HG02763 (cell line): ENCODE results near the gene GARIN3.
"Not testable (repeated sequence)": the region's sequence is repeated elsewhere in the genome, so short reads cannot be mapped to it uniquely, and the experiment has no call there.

Source experiments
- ATAC-seq: cut with Tn5 transposase; IDR thresholded peaks from one replicate; pipeline ENCODE4 v1.9.1; 2021; ENCODE audit warnings: mild to moderate bottlenecking, moderate library complexity; ENCODE audit not compliant: unreplicated experiment

The GARIN3 gene

GRCh38 chr5:157186309-157187045 is 20.4 kb upstream of the GARIN3 start:
- ATAC-seq = no peak

- not testable (repeated sequence) for ATAC-seq
Observed at GRCh38 chr5:157185122-157185521, 19.1 kb upstream of the GARIN3 start.

- ATAC-seq = no peak
Observed at GRCh38 chr5:157184117-157184670, 18.1 kb upstream of the GARIN3 start.

- no peak for ATAC-seq
Observed at GRCh38 chr5:157182143-157182757, 16.2 kb upstream of the GARIN3 start.

- ATAC-seq = no peak
Observed at GRCh38 chr5:157180374-157181264, 14.6 kb upstream of the GARIN3 start, which contains the start of gene ITK. TSS of gene ITK (plus strand) at chr5:157180840. CDS start at chr5:157180978, 138 bp downstream.

GRCh38 chr5:157178966-157179365 is 12.9 kb upstream of the GARIN3 start:
- ATAC-seq = no peak

- no peak for ATAC-seq
Observed at GRCh38 chr5:157177953-157178352, 11.9 kb upstream of the GARIN3 start.

- no peak for ATAC-seq
Observed at GRCh38 chr5:157175071-157175612, 9.1 kb upstream of the GARIN3 start.

GRCh38 chr5:157172403-157172802 is 6.3 kb upstream of the GARIN3 start:
- ATAC-seq = peak; percentile 99

GRCh38 chr5:157168286-157168685 is 2.2 kb upstream of the GARIN3 start:
- no peak for ATAC-seq

GRCh38 chr5:157167214-157167621 is 1.2 kb upstream of the GARIN3 start:
- no peak for ATAC-seq

GRCh38 chr5:157165668-157166067 is 396 bp downstream of the GARIN3 start:
- no peak for ATAC-seq

GRCh38 chr5:157165261-157165660 is 803 bp downstream of the GARIN3 start:
- no peak for ATAC-seq

- no peak for ATAC-seq
Observed at GRCh38 chr5:157164521-157164920, 1.5 kb downstream of the GARIN3 start.

GRCh38 chr5:157162919-157163510 is 3.0 kb downstream of the GARIN3 start:
- ATAC-seq = no peak

GRCh38 chr5:157161996-157162395 is 4.1 kb downstream of the GARIN3 start:
- no peak for ATAC-seq

GRCh38 chr5:157160001-157160400 is 6.1 kb downstream of the GARIN3 start:
- no peak for ATAC-seq

GRCh38 chr5:157159209-157159751 is 6.8 kb downstream of the GARIN3 start:
- no peak for ATAC-seq

- ATAC-seq = no peak
Observed at GRCh38 chr5:157157293-157157891, 8.7 kb downstream of the GARIN3 start.

- ATAC-seq = no peak
Observed at GRCh38 chr5:157155297-157155696, 10.8 kb downstream of the GARIN3 start.
